ENCODE data around the gene BLOC1S1.
A peak's percentile ranks its signal among the peaks of the same experiment; 100 is the strongest.

Gene BLOC1S1

DNA sequence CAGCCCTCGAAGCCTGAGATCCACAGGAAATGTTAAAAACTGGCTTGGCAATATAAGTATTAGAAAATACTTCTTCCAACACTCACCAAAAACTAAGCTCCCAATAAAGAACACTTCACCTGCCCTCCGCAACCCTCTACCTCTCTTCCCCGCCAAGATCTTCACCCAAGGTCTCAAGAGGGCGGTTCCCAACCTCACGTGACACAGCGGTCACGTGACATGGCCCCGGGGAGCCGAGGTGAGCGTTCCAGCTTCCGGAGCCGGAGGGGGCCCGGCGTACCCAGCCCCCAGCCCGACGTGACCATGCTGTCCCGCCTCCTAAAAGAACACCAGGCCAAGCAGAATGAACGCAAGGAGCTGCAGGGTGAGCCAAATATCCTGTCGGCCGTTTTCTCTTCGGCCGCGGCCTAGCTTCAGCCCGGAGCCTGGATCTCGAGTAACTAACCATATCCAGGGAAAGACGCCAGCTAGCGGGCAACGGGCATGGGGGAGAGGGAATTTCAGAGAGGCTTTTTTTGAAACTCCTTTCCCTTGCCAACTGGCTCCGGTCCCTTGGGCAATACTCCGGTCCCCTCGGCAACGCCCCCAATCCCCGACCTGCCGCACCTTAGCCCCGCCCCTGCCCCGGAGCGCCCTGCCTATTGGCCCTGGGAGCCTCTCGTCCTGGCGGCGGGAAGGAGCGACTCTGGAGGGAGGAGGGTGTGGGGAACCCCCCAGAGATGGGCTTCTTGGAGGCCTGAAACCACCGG lies at the start of gene BLOC1S1:
BLOC1S1 (plus strand) TSS at position 214 of the 749 bp plus-strand sequence; CDS start at position 220, 6 bp downstream.
- H3K27ac ChIP-seq = peak within 1 kb of the TSS; percentile 87
- TF ChIP-seq, protein P1, sequence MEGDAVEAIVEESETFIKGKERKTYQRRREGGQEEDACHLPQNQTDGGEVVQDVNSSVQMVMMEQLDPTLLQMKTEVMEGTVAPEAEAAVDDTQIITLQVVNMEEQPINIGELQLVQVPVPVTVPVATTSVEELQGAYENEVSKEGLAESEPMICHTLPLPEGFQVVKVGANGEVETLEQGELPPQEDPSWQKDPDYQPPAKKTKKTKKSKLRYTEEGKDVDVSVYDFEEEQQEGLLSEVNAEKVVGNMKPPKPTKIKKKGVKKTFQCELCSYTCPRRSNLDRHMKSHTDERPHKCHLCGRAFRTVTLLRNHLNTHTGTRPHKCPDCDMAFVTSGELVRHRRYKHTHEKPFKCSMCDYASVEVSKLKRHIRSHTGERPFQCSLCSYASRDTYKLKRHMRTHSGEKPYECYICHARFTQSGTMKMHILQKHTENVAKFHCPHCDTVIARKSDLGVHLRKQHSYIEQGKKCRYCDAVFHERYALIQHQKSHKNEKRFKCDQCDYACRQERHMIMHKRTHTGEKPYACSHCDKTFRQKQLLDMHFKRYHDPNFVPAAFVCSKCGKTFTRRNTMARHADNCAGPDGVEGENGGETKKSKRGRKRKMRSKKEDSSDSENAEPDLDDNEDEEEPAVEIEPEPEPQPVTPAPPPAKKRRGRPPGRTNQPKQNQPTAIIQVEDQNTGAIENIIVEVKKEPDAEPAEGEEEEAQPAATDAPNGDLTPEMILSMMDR (conservative IDR thresholded peaks at IDR 0.05) = no peak

DNA sequence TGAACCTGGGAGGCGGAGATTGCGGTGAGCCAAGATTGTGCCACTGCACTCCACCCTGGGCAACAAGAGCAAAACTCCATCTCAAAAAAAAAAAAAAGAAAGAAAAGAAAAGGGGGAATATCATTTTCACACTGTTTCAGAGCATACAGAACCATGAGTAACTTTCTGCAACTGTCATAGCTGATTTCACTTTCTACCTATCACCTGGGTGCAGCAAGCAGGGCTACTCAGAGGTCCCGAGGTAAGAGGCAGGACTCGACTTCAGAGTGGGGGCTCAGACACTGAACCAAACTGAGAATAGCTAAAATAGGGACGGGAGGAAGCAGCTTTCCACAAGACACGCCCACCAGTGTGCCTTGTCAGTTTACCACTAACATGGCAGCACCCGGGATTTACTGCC lies 49.3 kb upstream of the BLOC1S1 start:
- no peak overlapping the region for H3K27ac ChIP-seq
- TF ChIP-seq, protein P1 (conservative IDR thresholded peaks at IDR 0.05) = no peak

- TF ChIP-seq, protein P1 (conservative IDR thresholded peaks at IDR 0.05) = no peak
- no peak overlapping the region for H3K27ac ChIP-seq
Measured at GRCh38 chr12:55670276-55670675, 45.6 kb upstream of the BLOC1S1 start.

DNA sequence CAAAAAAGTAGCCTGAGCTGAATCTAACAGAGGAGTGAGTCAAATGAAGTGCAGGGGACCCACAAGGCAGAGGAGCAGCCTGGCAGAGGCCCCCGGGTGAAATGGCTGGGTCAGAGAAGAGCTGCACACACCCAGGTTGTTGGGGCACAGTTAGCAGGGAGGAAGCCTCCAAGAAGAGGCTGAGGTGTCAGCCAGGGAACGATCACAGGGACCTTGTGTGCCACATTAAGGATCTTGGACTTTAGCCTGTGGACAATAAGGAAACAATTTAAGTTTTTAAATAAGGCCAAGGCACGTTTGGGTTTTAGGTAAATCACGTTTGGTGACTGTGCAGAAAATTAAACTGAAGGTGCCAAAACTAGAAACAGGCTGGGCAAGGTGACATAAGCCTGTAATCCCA lies 44.1 kb upstream of the BLOC1S1 start:
- no peak overlapping the region; the same call in 1 of the 2 replicates for H3K27ac ChIP-seq
- TF ChIP-seq, protein P1 (conservative IDR thresholded peaks at IDR 0.05) = no peak

GRCh38 chr12:55673638-55674037 lies 42.2 kb upstream of the BLOC1S1 start:
- H3K27ac ChIP-seq = no peak overlapping the region
- TF ChIP-seq, protein P1 (conservative IDR thresholded peaks at IDR 0.05) = no peak

DNA sequence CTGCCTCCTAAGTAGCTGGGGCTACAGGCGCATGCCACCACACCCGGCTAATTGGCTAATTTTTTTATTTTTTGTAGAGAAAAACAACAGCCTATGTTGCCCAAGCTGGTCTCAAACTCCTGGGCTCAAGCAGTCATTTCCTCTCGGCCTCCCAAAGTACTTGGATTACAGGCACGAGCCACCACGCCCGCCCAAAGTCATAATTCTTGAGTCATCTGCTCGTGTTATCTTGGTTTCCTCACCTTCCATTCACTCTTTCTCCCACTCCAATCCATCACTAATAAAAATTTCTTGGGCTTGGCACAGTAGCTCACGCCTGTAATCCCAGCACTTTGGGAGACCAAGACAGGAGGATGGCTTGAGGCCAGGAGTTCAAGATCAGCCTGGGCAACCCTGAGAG lies 40.2 kb upstream of the BLOC1S1 start:
- TF ChIP-seq, protein P1 (conservative IDR thresholded peaks at IDR 0.05) = no peak
- H3K27ac ChIP-seq = no peak overlapping the region

DNA sequence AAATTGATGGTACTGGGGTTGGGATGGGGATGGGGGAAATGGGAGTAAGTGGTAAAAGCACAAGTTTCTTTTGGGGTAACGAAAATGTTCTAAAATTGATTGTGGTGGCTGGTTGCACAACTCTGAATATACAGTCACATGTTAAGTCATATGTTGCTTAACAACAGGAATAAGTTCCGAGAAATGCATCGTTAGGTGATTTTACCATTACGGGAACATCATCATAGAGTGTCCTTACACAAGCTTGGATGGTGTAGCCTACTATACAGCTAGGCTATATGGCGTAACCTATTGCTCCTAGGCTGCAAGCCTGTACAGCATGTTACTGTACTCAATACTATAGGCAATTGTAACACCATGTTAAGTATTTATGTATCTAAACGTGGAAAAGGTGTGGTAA lies 39.1 kb upstream of the BLOC1S1 start:
- TF ChIP-seq, protein P1 (conservative IDR thresholded peaks at IDR 0.05) = no peak
- no peak overlapping the region for H3K27ac ChIP-seq

Data from VCaP (cell line).